GM19328 (cell line): ENCODE data around the gene MRI1.

Source experiments
- ATAC-seq: cut with Tn5 transposase; IDR thresholded peaks from one replicate; pipeline ENCODE4 v1.9.1; 2021; ENCODE audit warnings: mild to moderate bottlenecking, moderate library complexity; ENCODE audit not compliant: unreplicated experiment

The MRI1 gene

DNA sequence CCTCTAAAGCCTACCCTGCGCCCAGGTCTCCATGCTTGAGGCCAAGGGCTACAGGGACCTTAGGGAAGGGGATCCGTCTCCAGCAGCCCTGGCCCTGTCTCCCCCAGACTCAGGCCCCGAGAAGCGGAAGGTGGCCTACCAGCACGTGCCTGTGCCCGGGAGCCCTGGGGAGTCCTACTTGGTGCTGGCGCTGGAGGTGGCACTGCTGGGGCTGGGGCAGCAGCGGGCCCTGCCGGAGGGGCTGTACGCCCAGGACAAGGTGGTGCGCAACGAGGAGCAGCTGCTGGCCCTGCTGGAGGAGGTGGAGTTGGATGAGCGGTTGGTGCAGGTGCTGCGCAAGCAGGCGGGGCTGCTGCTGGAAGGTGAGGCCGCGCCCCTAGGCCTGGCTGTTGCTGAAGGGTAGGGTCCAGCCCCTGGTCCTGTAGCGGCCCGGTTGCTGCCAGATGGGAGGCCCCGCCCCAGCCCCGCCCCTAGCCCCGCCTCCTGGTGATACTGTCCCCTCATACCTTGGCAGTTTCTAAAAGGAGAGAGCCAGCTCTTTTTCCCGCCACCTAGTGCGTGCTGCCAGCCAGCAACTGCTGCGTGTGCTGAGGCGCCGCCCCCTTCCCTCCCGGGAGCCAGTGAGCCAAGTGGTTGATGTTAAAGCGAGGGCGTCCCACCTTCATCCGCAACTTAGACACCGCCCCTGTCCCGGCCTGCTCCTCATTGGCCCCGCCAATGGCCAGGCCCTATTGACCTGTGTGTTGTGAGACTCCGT, 53.5 kb downstream of the MRI1 start:
- ATAC-seq, result no peak

DNA sequence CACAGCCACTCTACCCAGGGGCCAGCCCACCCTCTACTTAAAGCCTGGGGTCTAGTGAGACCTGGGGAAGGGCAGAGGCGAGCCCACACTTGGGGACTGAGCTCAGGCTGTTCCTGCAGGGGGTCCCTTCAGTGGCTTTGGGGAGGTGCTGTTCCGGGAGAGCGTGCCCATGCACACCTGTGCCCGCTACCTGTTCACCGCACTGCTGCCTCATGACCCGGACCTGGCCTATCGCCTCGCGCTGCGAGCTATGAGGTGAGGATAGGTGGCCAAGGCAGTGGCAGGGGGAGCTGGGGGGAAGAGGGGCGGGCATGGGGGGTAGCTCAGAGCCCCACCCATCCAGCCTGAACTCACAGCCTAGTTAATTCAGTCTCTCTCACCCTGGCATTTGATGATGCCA, 54.9 kb downstream of the MRI1 start:
- ATAC-seq, result no peak

DNA sequence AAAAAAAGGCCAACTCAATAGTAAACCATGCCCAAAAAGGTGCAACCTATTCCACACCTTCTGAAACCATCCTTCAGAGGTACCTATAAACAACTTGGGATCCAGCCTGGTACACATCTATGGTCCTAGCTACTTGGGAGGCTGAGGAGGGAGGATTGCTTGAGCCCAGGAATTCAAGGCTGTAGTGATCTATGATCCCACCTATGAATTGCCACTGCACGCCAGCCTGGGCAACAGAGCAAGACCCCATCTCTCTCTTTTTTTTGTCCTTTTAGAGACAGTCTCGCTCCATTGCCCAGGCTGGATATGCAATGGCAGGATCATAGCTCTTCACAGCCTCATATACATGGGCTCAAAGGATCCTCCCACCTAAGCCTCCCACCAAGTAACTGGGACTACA, 57.0 kb downstream of the MRI1 start:
- no peak for ATAC-seq

DNA sequence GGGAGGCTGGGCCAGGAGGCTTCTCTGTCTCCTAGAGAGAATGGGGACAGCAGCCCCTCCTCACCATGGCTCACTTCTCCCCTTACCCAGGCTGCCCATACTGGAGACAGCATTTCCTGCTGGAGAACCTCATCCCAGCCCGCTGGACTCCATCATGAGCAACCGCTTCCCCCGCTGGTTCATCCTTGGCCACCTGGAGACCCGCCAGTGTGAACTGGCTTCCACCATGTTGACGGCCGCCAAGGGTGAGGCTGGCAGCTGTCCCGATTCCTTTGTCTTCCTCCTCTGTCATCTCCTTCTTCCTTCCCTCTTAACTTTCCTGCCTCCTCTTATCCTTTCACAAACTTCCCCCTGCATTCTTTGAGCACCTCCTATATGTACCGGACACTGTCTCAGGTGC, 58.9 kb downstream of the MRI1 start:
- no peak for ATAC-seq
